Stimulated activated CD4-positive, alpha-beta T cell treated with anti-CD3 and anti-CD28 coated beads, Interleukin-2, amount 100 ng/mL, for 48 hours (primary cell): ENCODE data around the gene TSPAN14.
"Not testable (repeated sequence)": the region's sequence is repeated elsewhere in the genome, so short reads cannot be mapped to it uniquely, and the experiment has no call there.

Experiments used
- DNase-seq, 2 donors: peaks; one replicate each; pipeline ENCODE4 v3.0.0-alpha.2; 2020

TSPAN14 gene, protein sequence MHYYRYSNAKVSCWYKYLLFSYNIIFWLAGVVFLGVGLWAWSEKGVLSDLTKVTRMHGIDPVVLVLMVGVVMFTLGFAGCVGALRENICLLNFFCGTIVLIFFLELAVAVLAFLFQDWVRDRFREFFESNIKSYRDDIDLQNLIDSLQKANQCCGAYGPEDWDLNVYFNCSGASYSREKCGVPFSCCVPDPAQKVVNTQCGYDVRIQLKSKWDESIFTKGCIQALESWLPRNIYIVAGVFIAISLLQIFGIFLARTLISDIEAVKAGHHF

DNA sequence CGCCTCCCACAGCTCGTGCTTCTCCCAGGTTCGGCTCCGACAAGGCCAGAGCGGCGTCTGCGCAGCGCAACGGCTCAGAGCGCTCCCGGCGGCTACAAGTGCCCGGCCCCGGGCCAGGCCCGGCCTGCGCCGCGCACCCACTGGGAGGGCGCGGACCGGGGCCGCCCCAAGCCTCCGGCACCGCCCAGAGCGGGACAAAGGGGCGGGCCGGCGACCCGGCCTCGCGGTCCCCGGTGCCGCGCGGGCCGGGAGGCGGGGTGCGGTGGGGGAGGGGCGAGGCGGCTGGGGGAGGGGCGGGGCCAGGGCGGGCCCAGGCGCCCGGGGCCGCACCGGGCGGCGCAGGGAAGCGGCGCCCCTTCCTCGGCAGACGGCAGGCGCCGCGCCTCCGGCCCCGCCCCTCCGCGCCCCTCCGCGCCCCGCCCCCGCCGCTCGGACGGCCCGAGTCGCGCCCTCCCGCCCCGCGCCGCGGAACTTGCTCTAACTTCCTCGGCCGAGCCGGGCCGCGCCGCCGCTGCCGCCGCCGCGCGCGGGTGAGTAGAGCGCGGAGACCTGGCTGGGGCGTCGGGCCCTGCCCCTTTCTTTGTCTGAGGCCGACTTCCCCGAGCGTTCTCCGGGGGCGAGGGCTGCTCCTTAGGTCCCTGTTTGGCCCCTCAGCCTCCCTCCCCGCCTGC lies at the start of gene TSPAN14:
Gene TSPAN14, plus strand, starts transcription at position 469 of the 671 bp plus-strand sequence. CDS start 34,924 bp downstream, outside the sequence.
- peak; percentile 64 to 70 for DNase-seq

DNA sequence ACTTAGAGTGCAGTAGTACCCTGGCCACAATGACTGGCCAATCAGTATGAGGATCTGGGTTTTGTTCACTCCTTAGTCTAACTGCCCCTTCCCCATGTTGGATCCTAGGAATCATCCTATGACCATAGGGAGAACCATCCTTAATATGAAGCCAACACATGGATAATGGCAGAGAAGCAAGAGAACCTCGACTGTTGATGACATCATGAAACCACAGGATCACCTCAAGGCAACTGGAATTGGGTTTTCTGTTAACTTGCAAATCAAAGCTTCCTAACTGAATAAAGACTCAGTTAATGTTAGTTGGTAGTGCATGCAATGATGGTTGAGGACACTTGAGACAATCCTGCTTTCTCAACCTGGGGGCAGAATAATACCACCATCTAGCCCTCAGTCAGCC lies 49.1 kb upstream of the TSPAN14 start:
- DNase-seq = no peak

DNA sequence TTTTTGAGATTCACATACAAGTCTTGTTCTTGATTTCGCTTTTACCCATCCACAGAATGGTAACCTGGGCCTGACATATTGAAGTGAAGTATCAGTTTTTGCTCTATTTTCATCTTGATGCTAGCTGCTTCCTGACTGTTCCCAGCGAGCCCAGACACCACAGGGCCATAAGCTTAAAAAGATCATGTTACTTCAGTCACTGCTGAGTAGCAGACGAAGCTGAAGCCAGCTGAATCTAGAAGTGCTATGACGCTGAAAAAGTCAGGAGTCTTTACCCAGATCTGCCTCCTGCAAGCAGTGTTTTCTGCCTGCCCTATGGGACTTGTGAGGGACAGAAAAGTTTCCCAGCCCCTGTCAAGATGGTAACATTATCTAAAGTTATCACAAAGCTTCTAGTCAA lies 48.5 kb upstream of the TSPAN14 start:
- no peak for DNase-seq

DNA sequence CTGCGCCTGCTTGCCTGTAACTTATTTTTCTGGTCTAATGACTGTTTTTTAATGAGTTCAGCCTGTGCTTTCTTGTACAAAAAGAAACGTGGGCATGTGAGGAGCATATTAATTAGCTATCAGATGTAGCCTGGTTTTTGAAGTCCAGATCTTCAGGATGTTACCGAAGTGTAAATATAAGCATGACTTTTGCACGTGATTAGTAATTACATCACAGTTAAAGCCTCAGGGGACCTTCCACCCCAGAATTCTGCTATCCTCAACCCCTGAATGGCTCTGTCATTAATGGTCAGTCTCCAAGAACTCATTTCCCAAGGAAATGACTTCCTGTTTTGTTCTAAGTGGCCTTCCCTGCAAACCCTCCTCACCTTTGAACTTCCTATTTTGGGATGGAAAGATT lies 47.9 kb upstream of the TSPAN14 start:
- DNase-seq = no peak

DNA sequence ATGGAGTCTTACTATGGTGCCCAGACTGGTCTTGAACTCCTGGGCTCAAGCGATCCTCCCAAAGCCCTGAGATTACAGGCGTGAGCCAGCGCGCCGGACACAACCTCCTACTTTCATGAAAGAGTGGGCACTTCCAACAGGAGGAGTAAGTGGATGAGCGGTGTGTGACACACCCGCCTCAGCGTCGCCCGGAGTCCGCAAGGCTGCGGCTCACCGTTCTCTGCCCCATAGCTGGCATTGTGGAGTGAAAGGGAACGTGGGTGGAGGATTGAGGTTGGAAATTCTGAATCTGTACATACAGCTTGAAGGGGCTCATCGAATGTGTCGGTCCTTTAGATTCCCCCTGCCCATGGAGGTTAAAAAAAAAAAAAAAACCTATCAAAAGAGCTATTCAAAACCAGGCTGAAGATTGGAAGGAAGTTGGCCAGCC lies 46.3 kb upstream of the TSPAN14 start:
- DNase-seq = peak; percentile 48 to 53

DNA sequence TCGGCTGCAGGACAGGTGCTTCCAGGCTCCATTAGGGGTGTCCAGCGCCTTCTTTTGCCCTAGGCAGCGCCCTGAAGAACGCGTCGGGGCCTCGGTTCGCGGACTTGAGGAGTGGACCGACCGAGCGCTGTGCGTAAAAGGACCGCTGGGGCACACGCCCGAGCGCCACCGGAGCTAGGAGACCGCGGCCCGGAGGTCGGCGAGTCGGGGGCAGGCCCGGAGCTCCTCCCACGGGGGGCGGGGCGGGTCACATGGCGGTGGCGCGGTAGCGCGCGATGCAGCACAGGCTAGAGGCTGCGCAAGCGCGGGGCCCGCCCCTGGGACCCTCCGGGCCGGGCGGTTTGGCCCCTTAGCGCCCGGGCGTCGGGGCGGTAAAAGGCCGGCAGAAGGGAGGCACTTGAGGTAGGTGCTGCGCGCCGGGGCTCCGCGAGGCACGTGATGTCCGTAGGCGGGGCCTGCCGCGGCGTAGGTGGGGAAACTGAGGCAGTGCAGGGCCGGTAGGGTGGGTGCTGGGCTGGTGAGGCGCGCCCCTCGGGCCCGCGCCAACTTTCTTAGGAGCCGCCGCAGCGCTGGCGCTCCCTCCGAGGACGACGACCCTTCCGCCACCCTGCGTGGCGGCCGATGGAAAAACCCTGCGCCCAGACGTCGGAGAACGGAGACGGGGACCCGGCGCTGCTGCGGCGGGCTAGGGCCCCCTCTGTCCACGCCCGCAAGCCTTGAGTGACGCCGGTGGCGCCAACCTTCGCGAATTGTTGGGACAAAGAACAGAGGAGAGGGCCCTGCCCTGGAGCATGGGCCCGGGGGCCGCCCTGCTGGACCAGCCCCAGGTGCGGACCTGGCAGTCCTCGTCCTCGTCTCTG lies 45.6 kb upstream of the TSPAN14 start, which contains the start of gene PRXL2A:
Gene PRXL2A, plus strand, starts transcription at position 310 of the 860 bp plus-strand sequence. CDS start 11,917 bp downstream, outside the sequence.
- peak; percentile 75 to 81 for DNase-seq

DNA sequence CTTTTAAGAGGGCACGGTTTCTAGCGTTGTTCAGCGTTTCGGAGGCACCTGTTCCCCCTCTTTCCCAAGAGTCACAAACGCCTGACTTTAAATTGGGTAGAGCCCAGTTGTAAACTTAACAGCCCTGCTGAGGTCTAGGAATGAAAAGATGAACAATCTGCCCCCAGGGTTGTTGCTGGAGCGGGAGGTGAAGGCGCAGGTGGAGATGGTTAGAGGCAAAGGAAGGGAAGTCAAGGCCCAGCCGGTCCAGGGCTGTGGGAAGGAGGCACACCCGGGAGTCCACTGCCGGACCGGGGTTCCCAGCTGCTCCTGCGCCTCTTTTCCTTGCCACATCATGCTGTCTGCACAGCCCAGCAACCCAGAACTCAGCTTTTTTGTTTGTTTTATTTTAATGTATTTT lies 45.0 kb upstream of the TSPAN14 start:
- no peak for DNase-seq

DNA sequence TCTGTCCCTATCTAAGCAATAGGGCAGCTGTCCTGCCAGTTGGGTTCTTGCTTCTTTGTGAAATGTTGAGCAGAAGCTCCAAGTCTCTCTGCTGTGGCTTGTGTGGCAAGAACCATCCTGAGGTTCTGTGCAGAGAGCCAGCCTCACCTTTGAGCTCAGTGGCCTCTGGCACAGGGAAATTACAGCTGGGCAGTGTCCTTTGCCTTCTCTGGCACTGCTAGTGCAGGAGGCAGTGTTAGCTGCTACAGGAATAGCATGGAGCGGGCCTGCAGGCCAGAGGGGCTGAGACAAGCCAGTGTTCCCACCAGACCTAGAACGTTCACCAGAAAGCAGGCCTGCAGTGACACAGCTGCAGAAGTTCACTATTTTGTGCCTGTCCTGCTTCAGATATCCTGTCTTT lies 44.0 kb upstream of the TSPAN14 start:
- no peak for DNase-seq

DNA sequence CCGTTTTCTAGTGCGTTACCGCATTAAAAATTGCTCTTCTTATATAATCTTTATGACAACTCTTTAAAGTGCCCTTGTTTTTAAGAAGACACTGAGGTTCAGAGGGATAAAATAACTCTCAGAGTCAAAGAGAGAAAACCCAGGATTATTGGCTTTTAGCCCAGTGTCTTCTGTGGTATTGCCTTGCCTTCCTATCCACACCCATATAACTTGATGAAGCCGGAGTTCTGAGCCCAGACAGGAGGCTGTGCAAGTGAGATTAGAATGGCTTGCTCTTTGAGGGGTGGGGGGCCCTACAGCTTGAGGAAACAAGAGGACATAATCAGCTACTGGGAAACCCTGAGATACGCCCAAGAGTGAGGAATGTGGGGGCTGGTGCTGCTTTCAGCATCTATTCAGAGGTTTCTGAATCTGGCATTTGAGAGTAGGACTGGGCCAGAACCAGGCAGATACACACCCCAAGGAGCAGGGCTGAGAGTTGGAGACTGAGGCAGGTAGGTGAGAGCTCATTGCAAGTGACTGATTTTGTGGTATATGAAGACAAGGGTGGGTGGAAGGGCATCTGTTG lies 43.4 kb upstream of the TSPAN14 start:
- no peak for DNase-seq

DNA sequence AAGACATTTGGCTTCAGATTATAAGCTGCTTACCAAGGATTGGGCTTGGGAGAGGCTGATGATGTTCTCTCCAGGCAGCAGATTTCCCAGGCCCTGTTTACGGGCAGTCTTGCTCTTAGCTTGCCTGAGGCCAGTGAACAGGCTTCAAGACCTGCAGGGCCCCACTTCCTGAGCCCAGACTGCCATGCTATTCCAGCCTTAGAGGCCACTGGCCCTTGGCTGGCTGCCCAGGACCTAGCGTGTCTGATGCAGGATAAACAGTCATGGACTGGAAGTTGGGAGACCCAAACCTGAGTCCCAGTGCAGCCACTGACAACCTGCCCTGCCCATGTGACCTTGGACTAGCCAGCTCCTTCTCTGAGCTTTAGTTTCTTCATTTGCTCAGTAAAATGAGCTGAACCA lies 42.8 kb upstream of the TSPAN14 start:
- DNase-seq = no peak

DNA sequence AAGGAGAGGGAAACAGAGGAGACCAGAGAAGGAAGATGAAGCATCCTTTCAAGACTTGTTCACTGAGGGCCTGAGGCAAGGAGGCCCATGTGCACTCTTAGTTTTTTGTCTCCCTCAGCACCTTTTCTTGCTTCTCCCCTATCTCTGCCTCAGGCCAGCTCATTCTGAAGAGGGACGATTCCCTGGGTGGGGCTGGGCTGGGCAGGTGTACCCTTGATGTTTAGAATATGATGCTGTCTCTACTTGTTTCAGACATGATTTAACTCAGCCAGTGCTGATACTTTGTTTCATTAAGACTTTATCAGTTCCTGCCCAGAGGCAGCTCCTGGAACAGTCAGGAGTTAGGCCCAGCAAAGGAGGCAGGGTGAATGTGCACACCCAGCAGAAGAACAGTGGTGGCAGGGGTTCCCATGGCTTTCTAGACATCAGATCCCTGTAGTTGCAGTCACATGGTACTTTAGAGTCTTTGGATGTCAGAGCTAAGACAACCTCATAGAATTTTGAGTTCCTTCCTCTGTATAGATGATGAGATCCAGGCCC lies 42.4 kb upstream of the TSPAN14 start:
- no peak for DNase-seq

DNA sequence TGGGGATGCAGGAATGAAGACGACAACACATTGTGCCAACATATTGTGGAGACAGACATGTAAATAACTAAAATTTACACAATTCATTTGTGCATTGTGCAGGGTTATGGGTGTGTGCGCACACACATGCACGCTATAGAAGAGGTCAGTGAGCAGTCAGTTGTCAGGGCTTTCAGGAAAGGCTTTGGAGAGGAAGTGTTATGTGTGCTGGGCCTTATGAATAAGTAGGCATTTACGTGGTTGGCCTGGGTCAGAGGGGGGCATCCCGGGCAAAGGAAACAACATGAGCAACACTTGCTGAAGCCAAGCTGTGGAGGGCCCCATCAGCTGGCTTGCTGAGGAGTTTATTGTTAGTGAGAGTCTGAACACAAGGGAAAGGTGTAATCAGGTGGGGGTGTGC lies 41.6 kb upstream of the TSPAN14 start:
- peak in 1 of 2 donors; percentile 13 for DNase-seq

DNA sequence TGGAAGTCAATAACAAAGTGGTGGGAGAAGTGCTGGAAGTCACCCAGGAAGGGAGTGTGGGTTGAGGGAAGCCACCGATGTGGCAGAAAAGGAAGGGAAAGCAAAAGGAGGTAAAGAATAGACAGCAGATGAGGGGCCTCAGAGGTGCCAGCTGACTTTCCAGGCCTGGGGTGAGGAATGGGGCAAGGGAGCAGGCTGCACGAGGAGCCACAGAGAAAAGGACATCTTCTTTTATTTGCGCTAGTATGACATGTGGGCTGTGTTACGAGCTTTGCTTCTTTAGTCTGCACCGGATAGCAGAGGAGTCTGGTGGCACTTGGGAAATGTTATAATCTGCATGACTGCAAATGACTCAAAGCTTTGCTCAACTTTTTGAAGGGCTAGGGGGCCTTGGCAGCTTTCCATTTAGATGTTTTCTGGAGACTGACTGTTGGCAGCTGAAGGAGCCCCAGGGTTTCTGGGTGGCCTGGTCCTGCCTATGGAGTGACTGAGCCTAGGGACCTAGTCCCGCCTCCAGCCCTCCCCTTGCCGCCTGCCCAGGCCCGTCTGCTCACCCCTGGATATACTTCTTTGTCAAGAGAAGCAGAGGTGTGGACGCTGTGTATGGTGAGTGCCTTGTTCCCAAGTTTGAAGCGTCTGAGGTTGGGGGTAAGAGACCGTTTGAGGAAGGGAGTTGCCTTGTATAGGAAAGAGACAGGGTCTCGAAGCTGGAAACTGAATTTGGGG lies 40.7 kb upstream of the TSPAN14 start:
- no peak for DNase-seq

DNA sequence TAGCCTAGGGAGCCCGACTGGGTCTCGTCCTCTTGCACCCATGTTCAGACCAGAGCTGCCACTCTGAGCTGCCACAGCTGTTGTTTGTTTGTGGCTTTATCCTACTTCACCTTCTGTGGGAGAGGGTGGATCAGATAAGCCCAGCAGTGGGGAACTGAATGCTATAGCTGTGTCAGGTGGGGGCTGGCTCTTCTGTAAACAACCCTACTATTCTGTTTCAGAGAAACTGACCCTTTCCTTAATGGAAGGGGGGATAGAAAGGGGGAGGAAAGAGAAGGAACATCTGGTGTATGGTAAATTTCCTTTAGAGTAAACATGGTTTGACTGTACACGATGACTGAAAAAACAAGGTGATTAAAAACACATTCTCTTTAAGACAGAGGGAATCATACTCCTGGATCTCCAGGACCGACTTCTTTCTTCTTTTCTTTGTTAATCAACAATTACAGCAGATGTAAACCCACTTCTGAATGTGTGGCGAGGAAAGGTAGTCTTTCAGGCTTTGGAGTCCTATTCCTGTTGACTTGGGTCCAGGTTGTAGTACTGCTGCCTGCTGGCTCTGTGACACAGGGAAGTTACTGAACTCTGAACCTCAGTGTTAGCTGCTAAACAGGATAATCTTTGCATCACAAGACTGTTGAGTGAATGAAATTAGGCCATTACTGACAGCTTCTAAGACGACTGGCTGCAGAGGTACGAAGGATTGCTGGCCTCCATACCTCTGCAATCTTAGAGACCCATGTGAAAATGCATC lies 39.8 kb upstream of the TSPAN14 start:
- no peak for DNase-seq

DNA sequence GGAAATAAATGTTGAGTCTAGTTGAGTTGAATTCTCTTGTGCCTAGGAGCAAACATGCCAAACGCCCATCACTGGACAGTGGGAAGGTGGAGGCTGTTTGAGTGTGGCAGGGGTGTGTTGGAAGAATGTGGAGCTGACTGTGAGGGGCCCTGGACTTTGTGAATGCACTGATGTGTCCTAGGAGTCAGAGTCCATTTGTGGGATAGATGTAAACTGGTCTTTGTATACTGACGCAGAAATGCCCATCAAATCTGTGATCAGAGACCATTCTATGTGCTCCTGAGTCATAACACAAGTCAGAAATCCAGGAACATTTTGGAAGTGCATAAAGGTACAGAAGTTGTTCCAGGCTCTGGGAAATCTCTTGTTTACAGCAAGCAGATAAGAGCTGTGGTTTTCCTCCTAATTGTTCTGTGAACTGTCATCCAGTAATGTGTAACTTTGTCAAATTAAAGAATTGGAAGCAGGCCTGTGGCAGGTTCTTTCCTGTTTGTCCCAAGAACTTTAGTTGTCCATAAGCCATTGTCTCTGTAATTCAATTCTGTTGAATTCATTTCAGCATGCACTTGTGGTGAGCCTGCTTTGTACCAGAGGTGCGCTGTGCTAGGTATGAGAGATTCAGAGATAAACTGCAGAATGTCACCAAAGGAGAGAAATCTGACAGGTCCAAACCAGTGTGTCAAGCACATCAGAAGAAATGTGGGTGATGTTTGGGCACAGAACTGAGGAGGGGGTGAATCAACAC lies 38.2 kb upstream of the TSPAN14 start:
- no peak for DNase-seq

DNA sequence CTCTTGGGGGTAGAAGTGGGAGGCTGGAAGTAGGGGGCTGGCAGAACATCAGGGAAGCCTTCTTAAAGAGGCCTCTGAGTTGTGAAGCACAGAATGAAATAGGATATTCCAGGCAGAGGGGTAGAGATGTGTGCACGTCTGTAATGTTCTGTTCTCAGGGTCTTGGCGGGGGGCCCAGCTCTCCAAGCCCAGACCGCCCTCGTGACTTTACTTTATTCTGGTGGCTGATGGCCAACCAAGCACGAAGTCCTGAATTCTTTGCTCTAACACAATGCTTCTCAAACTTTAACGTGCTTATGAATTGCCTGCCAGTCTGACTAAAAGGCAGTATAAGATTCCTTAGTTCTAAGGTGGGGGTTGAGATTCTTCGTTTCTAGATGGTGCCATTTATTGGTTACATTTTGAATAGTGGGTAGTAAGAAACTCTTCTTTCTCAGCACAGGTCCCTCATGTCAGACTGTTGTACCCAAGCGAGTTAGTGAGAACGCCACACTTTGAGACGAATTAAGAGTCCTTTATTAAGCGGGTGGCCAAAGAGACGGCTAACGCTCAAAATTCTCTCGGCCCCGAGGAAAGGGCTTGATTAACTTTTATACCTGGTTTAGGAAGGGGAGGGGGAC lies 37.5 kb upstream of the TSPAN14 start:
- DNase-seq = no peak

DNA sequence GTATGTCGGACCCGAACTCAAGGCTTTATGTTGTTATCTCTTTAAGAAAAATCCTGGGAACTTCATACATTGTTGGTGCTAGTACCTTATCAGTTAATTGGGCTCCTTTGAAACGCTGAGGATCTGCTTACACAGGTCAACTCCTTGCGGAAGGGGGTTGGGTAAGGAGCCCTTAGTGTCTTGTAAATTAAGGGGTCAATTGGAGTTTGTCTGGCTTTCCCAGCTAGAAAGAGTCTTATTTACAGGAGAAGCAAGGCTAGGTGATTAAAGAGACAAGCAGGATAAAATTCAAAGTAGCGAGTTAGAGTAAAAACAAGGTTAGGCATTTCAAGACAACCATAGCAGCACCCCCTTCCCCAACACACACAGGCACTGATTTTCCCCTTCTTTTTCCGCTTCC lies 36.9 kb upstream of the TSPAN14 start:
- not testable (repeated sequence) for DNase-seq

DNA sequence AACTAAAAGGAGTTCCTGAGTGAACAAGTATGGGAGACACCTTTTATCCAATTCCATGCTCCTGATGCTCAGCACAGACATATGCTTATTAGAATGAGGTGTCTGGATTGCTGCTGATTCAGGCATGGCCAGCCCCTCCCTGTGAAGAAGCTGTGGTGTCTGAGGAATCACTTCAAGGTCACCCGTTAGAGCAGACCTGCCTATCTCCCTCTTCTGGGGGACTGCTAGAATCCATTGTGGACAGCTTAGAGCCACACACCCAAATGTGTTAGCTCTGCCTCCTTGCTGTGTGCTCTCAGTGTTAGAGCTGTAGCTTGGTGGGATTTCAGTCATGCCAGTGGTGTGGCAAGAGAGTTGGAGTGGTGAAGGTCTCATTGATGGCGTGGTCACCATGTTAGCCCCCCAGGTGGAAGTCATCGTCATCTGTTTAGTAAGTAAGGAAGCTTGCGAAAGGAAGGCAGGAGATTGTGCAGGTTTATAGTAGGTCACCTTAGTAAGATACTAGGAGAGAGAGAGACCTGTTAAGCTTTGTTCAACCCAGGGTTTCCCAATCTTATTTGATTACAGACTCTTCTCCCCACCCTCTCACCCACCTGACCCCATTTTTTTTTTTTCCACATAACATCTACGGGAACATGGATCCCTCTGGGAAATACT lies 32.9 kb upstream of the TSPAN14 start:
- DNase-seq = no peak

DNA sequence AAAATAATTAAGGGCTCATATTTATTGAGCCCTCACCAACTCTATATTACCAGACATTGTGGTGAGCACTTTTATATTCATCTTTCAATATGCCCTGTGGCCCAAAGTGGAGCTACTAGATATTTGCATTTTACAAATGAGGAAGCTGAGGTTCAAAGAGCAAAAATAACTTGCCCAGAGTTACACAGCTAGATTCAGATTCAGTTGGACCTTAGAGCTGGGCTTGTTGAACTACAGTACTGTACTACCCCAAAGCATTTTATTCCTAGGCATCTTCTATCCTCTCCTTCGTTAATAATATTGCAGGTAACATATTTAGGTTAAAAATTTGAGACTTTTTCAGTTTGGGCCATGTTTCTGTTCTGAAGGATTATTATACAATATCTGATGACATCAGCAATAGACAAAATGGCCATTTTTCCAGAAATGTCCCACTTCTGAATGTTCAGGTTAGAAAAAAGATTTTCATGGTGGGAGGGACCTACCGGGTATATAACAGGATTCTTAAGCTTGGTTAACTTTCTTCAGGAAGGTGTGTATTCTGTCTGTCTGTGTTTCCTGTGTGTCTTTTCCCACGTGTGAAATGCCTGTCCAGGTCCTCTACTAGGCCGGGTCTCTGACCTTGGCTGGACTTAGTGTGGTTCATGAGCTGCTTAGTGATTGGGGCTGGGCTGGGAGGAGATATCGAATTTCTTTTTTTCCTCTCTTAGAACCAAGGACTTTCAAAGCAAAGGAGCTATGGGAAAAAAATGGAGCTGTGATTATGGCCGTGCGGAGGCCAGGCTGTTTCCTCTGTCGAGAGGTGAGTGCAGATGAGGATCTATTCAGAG lies 32.2 kb upstream of the TSPAN14 start:
- no peak for DNase-seq
